HG02623 (cell line): Measurements from ENCODE around the gene CCDC197.
A peak's percentile ranks its signal among the peaks of the same experiment; 100 is the strongest.

Source experiments
- ATAC-seq: cut with Tn5 transposase; IDR thresholded peaks from one replicate; pipeline ENCODE4 v1.9.1; 2021; ENCODE audit warnings: moderate library complexity; ENCODE audit not compliant: unreplicated experiment

CCDC197 gene

DNA sequence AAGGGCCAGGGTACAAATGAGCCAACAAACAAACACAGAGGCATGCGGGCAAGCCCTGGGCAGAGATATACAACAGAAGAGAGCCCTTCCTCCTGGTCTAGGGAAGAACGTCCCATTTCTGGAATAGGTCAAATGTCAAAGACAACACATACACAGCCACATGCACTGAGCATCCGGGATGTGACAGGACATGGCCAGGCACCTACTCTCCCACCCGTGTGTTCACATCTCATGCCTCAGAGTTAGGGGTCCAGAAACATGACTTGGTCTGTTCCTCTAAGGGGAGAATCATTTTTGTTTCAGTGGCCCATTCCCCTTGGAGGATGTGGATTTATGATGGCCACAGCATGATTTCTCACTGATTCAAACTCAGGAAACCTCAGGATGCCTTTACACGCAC lies 19.9 kb upstream of the CCDC197 start:
- ATAC-seq, result no peak

DNA sequence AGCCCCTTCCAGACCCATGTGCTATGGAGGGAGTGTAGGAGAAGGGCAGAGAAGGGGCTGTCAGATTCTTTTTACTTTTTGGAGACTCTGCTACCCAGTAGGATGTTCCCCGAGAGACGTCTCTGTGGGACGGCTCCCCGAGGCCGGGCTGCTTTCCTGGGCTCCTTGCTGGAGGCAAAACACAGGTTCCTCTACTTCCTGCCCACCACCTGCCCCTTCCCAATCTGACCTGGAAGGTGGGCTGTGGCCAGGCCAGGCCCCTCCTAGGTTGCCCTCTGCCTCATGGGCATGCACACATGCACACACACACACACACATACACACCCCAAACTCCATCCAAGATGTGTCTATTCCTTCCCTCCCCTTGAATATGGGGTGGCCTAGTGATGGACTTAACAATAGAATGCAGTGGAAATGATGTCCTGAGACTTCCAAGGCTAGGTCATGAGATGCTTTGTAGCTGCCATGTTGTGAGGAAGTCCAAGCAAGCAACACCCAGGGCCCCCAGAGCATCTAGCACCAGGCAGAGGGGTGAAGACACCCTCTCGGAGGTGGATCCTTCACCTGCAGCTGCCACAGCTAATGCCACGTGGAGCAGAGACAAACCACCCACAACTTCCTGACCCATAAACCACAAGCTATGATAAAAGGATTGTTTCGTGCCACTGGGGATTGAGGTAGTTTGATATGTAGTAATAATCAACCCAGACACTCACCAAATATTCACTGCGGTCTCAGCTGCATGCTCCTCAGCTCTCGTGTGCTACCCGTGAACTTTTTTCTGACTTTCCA lies 19.1 kb upstream of the CCDC197 start:
- ATAC-seq, result peak; percentile 33

- no peak for ATAC-seq
Observed at GRCh38 chr14:93978735-93979134, 18.4 kb upstream of the CCDC197 start.

GRCh38 chr14:93980456-93981201 lies 16.5 kb upstream of the CCDC197 start:
- ATAC-seq, result no peak

GRCh38 chr14:93981316-93982229 lies 15.5 kb upstream of the CCDC197 start:
- no peak for ATAC-seq

DNA sequence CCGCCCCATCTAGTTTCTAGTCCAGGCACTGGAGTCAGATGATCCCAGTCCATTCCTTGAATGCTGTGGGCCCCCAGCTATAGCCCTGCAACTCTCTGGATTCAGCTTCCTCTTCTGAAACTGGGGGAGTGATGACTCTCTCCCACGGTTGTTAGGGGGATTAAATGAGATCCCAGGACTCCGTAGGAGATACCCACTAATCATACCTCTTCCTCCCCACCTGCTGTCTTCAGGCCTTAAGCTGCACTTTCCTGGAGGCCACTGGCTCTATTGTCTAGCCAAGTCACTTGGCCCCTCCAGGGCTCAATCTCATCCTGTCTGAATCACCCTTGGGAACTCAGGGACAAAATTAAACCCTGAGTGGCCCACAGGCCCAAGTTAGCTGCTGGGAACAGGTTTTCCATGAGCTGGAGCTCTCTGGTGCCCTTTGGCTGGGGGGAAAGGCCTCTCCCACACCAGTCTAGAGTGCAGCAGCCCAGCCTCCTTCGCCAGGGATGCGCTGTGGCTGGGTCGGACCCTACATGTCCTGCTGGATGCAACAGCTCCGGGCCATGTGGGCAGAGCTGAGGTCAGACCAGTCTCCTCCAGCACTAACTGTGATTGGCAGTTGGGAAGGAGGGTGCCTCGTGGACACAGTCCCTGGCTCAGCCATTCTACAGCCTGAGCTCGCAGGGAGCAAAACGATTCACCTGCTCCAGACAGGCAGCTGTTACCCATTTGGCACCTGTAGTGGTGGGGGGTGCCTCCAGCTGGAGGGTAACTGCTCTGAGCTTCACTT lies 14.7 kb upstream of the CCDC197 start:
- no peak for ATAC-seq

DNA sequence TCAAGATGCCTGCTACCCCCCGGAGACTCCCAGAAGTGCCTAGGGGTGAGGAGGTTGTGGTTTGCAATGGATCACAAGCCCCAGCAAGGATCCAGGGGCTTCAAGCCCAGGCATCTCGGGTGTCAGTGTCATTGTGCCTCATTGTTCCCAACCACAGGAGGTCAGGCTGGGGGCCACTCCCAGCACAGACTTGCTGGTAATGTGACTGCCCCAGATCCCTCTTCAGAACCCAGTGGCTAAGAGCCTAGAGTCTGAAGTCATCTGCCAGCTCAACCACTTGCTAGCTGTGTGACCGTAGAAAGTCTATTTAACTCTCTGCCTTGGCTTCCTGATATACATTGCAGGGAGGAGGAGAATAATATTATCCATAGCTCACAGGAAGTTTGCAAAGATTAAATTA lies 13.0 kb upstream of the CCDC197 start:
- ATAC-seq, result no peak

DNA sequence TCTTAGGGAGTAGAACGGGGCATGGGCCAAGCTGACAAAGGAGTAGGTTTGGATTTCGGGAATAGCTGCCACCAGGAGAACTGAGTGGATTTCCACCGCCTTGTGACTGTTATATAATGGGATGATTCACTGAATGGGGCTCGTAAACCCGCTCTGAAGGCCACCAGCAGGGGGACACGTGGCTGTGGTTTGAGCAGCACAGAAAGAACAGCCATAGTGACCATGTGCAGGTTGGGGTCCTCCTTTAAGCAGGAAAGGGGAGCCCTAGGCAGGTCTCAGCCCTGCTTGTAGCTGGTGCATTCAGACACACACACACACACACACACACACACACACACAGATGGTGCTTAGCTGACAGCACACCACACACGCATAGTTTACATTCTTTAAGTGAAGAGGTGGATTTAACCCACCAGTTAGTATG lies 12.1 kb upstream of the CCDC197 start:
- ATAC-seq, result no peak

GRCh38 chr14:93986955-93987354 lies 10.1 kb upstream of the CCDC197 start:
- ATAC-seq, result no peak

DNA sequence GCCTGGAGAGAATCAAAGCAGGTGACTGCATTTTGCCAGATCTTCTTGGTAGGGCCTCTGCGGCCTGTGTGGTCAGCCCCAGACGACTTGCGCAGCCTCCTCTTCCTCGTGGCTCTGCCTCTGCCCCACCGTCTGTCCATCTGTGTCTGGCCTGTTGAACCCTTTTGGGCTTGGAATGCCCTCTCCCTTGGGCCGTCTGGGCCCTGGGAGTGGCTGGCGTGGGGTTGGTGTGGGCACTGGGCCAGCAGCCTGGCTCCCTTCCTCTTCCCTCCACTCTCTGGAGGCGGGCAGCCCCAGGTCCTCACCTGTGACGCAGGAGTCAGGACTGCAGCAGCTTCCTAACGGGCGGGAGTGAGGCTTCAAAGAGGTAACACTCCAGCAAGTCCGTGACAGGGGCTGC lies 9.7 kb upstream of the CCDC197 start:
- ATAC-seq, result no peak

DNA sequence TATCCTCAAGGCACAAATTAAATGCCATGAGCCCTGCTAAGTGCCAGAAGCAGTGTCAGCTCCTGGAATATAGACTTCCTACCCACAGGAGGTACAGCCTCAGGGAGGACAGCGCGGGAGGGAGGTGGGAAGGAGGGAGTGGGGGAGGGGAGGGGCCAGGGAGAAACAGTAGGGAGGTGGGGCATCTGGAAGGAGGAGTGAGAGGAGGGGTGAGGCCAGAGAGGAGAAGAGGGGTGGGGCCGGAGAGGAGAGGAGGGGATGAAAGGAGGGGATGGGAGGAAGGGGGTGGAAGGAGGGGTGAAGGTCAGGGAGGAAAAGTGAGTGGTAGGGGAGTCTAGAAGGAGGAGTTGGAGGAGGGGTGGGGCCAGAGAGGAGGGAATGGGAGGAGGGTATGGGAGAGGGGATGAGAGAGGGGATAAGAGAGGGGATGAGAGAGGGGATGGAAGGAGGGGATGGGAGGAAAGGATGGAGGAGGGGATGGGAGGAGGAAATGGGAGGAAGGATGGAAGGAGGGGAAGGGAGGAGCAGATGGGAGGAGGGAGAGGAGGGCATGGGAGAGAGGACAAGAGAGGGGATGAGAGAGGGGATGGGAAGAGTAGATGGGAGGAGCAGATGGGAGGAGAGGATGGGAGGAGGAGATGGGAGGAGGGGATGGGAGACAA lies 9.2 kb upstream of the CCDC197 start:
- ATAC-seq, result no peak

DNA sequence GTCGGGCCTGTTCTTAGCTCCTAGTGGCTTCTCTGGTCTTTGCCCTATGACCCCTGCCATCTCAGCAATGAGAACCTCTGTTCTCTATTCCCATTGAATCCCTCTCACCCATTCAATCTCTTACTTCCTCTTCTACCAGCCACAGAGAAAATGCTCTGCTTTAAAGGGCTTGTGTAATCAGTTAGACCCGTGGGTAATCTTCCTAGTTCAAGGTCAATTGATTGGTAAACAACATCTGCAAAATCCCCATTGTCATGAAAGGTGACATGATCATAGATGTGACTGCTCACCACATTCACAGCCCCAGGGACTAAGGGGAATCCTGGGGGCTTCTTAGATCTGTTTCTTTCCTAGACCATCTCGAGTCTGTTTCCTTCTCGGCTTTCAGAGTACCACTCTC lies 7.2 kb upstream of the CCDC197 start:
- ATAC-seq, result no peak

DNA sequence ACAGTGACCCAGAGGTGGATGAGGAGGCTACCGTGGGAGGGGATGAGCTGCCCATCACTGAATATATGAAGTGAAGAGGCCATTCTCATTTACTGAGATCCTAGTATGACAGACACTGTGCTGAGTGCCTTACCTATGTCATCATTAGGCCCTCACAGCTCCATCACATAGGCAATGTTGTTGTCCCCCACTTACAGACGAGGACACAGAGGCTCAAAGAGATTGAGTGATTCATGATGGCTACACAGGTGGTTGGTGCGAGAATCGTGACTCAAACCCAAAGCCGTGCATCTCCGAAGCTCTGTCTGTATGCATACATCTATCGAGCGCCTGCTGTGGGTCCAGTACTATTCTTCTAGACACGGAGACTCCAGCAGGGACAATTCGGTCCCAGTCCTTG lies 5.9 kb upstream of the CCDC197 start:
- no peak for ATAC-seq

DNA sequence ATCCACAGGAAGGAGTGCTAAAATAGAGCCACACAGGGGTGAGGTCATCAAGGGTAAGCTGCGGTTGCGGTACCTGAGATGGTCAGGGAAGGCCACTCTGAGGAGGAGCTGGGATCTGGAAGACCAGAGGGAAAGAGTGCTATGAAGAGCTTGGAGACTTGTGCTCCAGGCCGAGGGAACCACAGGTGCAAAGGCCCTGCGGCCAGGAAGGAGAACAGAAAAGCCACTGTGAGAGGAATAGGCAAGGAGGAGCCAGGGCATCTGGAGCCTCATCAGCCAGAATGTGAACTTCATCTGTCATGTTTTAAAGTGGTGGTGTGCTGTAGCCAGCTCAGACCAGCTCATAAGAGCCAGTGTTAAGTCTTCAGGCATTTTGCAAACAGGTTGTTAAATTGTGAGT lies 5.5 kb upstream of the CCDC197 start:
- no peak for ATAC-seq

DNA sequence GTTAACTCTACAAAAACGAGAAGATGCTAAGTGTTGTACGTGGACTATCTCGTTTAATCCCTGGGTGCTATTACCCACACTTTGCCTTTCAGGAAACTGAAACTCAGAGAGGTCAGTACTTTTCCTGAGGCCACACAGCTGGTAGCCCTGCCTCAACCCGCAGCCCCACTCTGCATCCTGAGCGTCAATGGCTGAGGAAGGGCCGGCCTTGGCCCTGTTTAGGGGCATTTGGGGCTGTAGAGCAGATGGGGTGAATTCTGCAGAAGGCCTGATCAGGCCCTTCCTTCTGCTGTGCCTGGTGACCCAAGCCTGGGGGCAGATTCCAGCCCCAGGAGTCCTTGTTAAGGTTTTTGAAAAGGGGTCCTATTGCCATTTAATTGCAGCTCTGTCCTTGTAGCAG lies 3.7 kb upstream of the CCDC197 start:
- ATAC-seq, result no peak

- no peak for ATAC-seq
Observed at GRCh38 chr14:93994919-93995682, 2.0 kb upstream of the CCDC197 start.

- no peak for ATAC-seq
Observed at GRCh38 chr14:93996130-93996695, 888 bp upstream of the CCDC197 start.

DNA sequence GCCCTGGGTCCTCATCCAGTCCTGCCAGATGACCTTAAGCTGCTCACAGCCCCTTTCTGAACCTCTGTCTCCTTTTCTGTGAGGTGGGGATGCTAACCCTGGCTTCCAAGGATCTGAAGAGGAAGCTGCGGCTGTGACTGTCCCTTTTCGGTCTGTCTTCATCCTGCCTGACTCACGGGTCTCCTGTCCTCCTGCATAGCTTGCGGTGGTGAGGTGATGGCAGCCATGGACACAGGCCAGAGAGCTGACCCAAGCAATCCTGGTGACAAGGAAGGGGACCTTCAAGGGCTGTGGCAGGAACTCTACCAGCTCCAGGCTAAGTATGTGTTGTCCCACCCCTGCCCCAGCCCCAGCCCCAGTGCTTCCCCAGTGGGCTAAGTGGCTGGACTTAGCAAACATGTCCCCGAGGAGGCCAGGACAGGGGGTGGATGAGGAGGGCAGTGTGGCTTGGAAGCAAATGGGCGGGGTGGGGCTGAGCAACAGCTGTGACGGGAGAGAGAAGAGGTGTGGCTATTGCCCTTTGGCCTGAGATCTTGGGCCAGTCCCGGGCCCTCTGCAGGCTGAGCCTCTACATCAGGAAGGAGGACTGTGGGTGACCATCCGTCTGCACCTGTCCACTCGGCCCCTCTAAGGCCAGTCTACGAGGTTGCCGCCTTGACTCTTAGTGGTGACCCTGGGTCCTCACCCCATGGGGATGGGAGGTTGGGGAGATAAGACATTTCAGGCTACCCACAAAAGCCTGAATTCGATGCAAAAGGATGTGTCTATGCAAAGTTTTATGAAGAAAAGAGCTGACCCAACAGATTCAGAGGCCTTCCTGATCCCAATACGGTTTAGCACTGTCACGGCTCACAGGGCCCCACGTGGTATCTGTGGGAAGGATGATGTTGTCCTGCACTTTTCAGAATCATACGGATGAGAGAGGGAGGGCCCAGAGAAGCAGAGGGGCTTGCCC lies 1.1 kb downstream of the CCDC197 start:
- ATAC-seq, result no peak
